Kidney glomerular epithelial cell (primary cell): ENCODE results near the gene IL17RB.

Experiments
- DNase-seq: peaks from one replicate; lab custom pipeline; 2025; lab: John Stamatoyannopoulos, UW

The IL17RB gene, protein sequence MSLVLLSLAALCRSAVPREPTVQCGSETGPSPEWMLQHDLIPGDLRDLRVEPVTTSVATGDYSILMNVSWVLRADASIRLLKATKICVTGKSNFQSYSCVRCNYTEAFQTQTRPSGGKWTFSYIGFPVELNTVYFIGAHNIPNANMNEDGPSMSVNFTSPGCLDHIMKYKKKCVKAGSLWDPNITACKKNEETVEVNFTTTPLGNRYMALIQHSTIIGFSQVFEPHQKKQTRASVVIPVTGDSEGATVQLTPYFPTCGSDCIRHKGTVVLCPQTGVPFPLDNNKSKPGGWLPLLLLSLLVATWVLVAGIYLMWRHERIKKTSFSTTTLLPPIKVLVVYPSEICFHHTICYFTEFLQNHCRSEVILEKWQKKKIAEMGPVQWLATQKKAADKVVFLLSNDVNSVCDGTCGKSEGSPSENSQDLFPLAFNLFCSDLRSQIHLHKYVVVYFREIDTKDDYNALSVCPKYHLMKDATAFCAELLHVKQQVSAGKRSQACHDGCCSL

DNA sequence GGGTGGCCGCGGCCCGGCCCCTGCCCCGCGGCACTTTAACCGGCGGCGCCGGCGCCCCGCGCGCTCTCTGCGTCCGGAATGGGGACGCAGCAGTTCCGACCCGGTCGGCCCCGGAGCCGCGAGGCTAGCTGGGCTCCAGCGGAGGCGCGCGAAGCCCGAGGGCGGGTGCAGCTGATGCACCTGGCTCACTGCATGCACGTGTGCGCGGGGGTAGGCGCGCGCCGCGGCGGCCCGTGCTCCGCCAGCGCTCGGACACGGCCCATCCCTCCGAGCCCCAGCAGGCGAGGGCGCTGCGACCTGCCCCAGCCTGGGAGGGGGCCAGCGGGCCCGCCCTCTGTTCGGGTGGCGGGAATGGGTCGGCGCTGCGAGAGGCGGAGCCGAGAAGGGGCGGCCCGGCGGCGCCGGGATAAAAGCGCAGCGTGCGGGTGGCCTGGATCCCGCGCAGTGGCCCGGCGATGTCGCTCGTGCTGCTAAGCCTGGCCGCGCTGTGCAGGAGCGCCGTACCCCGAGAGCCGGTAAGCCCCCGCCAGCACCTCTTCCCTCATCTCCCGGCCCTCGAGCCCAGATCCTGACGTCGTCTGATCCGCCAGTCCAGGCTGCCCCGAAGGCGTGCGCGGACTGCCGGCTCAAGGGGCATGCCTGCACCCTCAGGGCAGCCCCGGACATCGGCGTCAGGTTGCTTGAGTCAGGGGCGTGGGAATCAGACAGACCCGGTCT is at the start of gene IL17RB, which contains the start of gene CHDH:
Gene IL17RB (plus strand): TSS at position 435 of the 717 bp plus-strand sequence. CDS start 21 bp downstream, at position 456.
Gene CHDH (minus strand): TSS at position 286 of the 717 bp plus-strand sequence. CDS start 22,411 bp downstream, outside the sequence.
- DNase-seq: no peak

DNA sequence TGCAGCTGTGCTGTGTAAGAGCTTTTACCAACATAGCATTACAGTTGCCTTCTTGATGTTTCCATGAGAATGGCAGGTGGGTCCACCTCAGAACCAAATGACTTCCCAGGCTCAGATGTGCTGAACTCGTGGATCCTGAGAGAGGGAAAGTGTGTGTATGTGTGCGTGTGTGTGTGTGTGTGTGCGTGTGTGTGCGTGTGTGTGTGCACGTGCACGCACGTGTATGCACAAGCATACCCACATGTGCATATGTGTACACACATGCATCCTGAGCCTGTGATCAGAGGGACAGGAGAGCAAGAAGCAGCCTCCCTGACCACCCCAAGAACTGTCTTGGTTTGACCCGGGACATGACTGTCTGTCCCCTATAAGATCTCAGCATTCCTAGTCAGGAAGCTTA is 48.2 kb upstream of the IL17RB start:
- no peak for DNase-seq

DNA sequence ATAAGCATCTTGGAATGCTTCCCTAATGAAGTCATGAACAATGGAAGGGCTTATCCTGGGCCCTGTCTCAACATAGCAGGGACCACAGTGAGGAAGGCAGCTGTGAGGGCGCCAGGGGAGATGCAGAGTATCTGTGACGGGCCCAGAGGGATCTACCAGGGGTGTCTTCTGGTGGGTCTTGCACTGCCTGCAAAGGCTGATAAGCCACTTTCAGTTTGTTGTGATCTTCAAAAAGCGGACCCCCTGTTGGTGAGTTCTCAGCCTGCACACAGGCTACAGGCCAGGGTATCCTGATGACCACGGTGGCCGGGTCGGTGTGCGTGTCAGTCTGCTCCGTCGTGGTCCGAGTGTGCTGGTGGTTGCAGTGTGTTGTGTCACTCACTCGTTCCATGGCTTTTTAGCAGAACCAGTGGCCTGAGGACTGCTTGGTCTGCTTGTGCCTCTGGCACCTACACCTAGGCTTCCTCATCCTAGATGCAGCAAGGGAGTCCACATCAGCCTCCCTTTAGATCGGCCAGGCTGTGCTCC is 47.0 kb upstream of the IL17RB start:
- DNase-seq: no peak

DNA sequence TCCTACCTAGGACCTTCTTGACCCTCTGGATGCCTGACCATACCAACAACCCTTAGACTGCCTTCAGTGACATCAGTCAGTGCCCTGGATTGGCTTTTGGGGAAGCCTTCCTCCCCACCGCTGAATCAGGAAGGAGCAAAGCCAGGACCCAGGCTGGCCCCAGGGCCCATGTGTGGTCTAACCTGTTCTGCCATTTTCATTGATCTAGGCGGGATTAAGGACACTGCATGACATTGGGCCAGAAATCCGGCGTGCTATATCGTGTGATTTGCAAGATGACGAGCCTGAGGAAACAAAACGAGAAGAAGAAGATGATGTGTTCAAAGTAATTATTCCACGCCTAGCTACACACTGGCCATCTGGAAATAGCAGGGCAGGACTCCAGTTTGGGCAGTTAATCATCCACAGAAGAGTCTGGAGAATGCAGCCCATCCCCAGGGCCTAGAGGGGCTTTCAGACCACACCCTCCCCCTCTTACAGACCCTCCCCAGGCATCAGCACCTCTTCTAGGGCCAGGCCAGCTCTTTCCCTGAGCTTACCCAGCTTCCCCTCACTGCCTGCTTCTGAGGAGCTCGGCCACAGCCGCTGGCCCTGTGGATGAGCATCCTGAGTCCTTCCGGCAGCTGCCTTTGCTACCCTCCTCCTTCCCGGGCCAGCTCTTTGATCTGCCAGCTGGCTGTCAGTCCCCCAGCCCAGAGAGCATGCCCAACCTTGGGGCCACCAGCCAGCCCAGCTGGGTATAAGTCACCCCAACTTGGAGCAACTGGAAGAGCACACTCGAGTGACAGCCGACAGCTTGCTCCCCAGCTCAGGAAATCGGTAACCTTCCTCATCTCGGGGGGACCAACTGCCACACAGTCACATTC is 46.1 kb upstream of the IL17RB start:
- DNase-seq: no peak

DNA sequence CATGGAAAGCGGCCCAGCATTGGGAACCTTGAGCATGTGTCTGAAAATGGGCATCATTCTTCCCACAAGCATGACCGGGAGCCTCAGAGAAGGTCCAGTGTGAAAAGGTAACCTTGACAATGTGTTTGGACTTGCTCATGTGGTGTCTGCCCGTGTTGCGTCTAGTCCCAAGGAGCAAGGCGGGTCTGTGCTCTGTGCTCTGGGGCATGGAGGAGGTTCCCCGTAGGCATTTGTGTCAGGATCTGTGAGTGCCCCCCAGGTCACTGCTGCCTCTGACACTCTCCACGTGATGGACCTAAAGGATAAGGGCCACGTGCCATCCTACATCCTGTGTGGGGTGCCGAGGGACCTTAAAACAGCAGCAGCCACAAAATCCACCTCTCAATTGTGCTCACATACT is 45.0 kb upstream of the IL17RB start:
- no peak for DNase-seq

DNA sequence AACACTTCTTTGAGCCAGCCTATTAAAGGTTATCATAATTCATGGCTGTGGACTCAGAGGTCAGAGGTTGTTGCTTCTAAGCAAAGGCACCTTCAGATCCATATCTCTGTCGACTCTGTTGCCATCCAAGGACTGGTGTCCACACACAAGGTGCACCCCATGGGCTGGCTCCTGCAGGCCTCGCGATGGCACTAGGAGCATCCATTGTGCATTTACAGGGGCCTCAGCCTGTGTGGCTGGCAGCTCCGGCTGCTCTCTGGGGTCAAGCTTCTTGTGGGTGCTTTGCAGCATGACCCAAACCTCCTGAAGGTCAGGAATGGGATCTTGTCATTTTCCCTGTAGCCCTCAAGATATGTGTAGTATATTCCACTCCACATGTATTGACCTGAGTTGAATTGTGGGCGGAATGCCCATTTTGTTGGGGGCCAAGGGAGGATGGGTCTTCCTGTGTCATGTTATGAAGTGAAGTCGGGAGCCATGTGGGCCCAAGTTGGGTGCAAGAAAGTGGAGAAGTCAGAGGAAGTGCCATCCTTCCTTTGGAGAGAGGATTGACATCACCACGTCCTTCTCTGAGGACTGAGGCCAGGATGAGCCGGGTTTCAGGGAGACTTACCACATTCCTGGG is 44.0 kb upstream of the IL17RB start:
- DNase-seq: no peak

DNA sequence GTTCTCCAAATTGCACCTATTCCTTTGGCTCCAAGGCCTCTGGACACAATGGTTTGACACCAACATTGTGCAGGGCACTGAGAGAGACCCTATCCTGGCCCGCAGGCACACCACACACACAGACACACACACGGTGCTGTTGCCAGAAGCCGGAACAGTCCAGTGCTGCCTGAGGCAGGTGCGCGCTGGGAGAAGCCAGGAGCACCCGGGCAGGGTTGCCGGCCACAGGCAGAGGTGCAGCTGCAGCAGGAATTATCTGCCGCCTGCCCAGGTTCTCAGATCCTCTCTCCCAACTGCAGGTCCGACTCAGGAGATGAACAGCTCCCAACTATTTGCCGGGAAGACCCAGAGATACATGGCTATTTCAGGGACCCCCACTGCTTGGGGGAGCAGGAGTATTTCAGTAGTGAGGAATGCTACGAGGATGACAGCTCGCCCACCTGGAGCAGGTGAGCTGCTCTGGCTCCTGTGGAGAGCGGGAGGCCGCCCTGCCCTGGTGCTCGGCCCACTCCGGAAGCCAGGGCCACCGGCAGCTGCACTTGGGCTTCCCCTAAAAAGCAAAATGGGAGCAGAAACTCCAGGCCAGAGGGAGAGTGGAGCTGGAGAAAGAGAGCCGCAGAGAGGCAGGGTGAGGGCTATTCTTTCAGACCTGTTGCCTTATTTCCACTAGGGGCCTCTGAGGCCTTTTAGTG is 43.1 kb upstream of the IL17RB start:
- DNase-seq: no peak

DNA sequence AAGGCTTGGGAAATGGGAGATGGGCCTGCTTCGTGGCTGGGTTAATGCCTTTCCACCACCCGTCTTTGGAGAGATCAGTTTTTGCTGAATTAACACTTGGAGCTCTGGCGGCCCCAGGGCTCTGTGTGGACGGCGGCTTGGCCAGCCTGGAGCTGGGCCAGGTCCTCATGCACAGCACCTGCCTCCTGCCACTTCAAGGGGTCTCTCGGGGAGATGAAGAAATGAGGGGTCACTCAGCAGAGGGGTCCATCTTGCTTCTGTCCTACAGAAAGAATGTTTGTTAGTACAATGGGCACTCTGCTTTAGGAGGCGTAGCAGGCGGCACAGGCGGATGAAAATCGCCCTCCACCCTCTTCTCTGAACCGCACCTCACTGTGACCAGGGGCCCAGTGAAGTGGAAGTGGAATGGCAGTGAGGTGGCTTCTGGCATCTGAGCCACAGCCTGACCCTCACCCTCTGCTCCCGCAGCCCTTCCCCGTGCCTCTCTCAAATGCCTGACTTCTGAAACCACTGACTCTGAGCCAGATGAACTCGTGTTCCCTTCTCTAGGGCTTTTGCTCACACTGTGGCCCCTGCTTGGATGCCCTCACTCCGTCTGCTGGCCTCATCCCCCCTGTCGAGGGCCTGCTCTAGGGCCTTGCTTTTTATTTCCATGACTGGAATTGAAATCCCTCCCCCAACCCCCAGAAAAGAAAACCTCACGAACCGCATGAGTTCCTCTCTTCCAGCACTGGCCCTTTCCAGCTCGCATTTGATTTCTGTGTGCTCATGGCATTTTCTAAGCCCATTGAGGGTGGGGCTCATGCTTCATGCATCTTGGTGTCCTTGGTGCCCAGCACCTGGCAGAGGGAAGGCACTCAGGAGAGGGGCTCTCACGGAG is 42.3 kb upstream of the IL17RB start:
- no peak for DNase-seq

DNA sequence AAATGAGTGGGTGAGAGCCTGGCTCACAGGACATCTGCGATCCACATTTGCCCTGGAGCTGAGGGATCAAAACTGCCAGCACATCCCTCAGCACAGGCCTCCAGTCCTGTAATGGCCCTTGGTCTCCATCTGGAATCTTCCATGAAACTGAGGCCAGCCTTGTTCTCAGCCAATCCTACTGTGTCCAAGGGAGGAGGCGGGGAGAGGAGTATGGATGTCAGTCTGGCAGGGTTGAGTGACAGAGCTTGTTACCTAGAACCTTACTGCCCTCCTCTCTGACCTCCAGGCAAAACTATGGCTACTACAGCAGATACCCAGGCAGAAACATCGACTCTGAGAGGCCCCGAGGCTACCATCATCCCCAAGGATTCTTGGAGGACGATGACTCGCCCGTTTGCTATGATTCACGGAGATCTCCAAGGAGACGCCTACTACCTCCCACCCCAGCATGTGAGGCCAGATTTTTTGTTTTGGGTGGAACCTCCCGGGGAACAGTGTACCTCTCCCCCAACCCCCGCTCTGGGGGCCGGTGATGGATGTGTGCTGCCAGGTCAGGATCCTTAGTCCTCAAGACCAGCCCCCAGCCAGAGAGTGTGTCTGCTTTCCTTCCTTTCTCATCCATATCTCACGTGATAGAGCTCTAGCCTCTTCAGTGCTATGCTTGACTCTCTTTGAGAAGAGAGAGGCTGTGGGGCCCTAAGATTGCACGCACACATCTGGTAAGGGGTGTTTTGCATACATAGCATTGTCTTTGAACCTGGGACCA is 41.5 kb upstream of the IL17RB start:
- DNase-seq: peak; percentile 80

DNA sequence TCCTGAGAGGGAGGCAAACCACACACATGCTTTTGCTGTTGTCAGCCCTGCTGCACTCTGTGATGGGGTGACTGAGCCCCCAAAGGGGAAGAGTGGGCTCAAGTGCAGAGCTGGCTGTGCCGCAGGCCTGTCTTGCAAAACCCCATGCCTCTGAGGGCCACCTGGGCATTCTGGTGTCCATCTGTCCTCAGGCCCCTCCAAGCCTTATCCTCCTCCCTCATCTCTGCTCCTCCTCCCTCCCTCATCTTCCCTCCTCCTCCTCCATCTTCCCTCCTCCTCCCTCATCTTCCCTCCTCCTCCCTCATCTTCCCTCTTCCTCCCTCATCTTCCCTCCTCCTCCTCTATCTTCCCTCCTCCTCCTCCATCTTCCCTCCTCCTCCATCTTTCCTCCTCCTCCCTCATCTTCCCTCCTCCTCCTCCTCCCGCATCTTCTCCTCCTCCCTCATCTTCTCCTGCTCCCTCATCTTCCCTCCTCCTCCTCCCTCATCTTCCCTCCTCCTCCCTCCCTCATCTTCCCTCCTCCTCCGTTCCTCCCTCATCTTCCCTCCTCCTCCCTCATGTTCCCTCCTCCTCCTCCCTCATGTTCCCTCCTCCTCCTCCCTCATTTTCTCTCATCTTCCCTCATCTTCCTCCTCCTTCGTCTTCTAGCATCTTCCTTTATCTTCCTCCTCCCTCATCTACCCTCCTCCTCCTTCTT is 40.8 kb upstream of the IL17RB start:
- DNase-seq: no peak

DNA sequence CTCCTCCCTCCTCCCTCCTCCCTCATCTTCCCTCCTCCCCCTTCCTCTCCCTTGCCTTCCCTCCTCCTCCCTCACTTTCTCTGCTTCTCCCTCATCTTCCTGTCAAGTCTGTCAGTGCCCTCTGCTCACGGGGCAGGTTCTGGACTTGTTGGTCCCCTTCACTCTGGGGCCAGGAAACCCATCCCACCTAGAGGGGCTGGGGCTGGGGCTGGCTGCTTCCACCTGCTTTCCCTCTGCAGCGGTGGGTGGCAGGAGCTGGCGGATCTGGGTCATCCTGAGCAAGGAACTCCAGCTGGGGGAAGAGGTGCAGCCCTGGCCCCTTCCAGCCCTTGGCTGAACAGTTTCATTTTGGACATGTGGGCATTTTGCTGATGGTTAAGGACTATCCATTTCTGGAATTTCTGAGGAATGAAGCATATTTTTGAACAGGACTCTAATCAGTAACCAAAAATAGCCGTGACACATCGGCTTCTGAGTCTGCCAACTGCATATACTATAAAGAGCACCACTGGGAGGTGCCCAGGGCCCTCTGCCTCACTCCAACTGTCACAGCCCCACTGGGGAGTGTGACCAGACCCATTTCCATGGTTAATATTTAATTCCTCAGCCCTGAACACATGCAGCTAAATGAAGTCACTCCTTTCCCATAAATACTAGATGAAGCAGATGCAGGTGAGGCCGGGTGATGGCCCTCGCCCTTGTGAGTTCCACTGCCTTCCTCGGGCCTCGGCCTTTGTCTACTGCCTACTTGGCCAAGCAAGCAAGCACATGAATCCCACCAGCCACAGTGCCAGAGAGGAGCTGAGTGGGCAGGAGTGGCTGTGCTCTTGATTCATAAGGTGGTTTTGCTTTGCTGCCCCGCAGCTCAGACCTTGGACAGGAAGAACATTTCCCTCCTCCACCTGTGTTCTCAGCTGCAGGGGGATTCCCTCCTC is 39.9 kb upstream of the IL17RB start:
- DNase-seq: peak; percentile 97

DNA sequence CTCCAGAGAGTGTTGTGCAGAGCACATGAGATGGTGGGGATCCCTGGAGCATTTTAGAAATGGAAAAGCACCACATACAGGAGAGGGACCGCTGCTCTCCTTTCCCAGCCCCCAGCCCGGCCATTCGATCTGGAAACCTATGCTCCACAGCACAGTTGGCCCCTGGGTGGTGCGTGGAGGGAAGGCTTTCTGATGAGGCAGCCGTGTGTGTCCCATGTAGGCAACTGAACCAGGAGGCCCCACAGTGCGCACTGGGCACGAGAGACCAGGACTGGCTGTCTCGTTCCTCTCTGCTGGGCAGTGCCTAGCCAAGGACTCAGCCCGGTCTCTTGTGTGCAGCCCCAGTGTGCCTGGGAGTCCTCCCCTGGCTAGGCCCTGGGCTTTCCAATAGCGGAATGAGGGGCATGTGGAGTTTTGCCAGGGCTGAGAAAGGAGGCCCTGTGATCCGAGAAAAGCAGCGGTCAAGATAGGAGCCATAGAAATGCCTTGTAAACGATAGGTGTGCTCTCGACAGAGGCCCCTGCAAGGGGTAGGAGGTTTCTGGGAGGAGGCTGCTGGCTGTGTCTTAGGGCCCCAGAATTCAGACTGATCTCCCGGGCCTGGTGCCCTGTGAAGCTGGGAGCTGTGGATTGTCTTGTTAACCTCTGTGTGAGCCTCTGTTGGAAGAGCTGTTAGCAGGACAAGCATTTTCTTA is 39.1 kb upstream of the IL17RB start:
- DNase-seq: peak; percentile 47

DNA sequence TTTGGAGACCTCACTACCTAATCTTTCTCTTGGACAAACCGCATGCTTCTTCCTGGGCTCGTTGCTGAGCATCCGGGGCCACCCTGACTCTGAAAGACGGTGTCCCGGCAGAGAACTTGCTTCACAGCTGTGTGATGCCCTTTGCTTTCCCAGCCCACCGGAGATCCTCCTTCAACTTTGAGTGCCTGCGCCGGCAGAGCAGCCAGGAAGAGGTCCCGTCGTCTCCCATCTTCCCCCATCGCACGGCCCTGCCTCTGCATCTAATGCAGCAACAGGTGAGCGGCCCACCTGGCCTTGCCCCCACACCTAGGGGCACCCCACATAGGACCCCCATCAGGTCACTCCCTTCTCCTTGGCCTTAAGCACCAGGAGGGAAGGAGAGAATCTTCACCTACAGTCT is 37.9 kb upstream of the IL17RB start:
- no peak for DNase-seq

DNA sequence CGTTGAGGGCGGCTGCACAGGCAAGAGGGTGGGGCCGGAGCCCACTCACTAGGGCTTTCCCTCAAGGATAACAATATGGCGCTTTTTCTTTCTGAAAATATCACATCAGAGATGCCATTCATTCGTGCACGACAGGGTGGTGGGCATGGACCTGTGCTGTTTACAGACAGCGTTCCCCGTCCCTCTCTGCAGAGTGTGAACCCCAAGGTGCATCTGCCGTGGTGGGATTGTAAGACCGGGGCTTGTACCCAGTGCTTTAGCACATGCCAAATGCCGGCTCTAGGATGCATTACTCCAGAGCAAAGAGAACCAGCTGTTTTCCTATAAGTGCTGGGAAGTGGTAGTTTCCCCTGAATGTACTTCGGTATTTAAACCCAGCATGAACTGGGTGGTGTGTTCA is 37.1 kb upstream of the IL17RB start:
- DNase-seq: no peak

DNA sequence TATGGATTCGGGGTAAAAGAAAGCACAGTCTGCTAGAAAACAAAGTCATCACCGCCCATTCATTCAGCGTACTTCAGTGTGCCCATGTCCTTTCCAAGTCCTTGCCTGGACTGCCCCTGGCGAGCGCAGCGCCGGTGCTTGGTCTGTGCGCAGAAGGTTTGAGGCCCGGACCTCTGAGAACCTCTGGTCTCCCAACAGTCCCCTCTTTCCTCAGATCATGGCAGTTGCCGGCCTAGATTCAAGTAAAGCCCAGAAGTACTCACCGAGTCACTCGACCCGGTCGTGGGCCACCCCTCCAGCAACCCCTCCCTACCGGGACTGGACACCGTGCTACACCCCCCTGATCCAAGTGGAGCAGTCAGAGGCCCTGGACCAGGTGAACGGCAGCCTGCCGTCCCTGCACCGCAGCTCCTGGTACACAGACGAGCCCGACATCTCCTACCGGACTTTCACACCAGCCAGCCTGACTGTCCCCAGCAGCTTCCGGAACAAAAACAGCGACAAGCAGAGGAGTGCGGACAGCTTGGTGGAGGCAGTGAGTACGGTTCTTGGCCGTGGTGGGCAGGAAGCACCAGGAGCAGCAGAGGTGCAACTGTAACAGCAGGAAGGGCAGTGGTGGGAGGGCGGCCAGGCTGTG is 36.5 kb upstream of the IL17RB start:
- no peak for DNase-seq
